HUDEP-2 (cell line): ENCODE measurements around the gene RERE.

Experiments used
- DNase-seq, 76 experiments: peaks; one replicate each; lab custom pipeline; 2025; ENCODE audit not compliant: unreplicated experiment in 76 of 76; lab: John Stamatoyannopoulos, UW

Gene RERE

DNA sequence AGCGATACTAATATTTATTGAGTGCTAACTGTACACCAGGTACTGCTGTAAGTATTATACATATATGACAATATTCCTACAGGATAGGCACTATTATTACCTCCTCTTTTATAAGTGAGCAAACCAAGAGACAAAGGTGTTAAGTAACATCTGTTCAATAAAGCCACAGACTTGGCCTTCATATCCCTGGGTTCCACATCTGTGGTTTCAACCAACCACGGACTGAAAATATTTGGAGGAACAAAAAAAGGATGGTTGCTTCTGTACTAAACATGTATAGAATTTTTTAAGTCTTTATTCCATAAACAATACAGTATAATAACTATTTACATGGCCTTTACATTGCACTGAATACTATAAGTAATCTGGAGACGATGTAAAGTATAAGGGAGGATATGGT, 95.1 kb downstream of the RERE start:
- no peak for DNase-seq

DNA sequence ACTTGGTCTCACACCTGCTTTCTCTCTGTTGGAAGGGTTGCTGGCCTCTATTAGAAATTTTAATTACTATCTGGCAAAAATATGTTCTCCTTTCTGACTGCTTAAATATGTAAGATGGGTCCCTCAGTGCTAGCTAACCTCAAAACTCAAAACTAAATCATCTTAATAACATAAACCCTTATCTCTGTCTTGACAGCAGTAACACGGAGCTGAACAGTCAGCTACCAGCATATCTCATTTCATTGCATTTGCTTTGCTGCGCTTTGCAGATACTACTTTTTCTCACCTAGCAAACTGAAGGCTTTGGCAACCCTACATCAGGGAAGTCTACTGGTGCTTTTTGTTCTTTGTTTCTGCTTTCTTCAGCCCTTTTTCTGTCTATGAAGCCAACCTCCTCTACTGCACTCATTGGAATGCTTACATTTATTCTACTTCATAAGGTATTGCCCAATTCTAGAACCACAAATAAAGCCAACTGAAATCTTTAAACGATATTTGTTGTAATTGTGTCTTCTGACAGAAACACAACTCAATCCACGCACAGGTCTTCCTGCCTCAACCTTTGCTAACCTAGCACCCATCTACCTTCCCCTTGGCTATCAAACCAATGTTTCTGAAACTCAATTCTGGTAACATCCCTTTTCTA, 95.6 kb downstream of the RERE start:
- peak in 2 of 76 experiments; percentile 3 to 24 for DNase-seq

- DNase-seq = no peak
These were observed 97.1 kb downstream of the RERE start for GRCh38 chr1:8720347-8720746.

DNA sequence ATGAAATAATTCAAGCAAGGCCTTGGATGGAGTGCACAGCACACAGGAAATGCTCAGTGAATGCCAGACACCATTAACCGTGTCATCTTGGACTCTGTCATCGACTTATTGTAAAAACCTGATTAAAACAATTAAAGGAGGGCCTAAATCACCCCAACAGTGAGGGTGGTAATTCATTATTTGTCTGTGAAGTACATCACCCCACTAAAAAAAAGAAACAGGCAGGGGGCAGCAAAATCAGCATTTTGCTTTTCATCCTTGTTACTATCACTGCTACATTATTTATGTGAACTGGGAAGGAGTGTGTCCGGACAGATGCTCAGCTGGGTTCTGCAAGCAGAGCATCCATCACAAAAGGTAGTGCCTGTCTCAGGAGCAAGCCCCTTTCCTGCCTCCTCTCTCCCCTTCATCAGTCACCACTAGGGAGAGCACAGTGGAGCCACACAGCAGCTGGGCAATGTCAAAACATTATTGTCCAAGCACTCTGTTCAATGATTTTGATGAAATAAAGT, 98.5 kb downstream of the RERE start:
- no peak for DNase-seq

GRCh38 chr1:8717148-8717547, 100.3 kb downstream of the RERE start:
- no peak for DNase-seq

DNA sequence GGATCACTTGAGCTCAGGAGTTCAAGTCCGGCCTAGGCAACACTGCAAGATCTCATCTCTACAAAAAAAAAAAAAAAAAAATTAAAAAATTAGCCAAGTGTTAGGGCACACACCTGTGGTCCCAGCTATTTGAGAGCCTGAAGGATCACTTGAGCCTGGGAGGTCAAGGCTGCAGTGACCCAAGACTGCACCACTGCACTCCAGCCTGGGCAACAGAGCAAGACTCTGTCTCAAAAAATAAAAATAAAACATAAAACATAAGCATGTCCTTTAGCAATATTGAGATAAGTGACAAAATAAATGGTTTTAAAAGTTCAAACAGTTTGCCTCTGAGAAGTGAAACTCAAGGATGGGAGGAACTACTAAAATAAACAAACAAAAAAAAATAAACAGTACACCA, 101.2 kb downstream of the RERE start:
- DNase-seq = no peak

DNA sequence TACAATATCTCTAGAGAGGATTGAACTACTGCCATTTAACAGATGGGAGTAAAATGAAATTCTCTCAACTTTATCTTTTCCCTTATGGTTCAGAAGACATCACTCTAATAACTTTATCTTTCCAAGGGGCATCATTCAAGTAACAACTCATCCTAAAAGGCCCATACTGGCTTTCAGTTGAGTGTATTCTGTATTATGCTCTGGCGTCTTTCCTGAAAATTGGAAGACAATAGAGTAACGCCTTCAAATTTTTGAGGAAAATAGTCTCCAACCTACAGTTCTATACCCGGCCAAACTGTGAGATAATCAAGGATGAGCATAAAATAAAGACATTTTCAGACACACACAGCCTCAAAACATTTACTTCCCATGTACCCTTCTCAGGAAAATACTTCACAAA, 103.3 kb downstream of the RERE start:
- no peak for DNase-seq

- DNase-seq = peak in 1 of 76 experiments; percentile 20
These were observed 104.8 kb downstream of the RERE start for GRCh38 chr1:8712413-8713231.

DNA sequence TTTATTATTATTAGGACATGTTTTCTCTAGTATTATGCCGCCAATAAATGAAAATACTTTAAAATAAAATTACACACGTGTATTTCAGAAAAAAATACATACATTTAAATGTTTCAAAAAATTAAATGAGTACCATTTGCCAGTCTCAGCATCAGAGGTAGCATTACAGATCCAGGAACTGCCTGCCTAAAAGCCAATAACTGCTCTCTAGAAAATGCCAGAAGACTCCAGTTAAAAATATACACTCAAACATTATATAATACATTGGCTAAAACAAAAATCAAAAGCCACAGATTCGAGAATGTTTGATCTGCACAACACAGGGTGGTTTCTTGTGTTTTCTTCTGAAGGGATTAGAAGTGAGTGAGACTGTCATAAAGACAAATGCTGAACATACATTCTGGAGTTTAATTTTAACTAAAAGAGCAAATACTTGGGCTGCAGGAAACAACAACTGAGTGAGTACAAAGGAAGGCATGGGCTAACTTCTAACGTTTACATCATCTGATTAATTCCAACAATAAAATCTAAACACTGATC, 105.5 kb downstream of the RERE start:
- peak in 1 of 76 experiments; percentile 27 for DNase-seq

DNA sequence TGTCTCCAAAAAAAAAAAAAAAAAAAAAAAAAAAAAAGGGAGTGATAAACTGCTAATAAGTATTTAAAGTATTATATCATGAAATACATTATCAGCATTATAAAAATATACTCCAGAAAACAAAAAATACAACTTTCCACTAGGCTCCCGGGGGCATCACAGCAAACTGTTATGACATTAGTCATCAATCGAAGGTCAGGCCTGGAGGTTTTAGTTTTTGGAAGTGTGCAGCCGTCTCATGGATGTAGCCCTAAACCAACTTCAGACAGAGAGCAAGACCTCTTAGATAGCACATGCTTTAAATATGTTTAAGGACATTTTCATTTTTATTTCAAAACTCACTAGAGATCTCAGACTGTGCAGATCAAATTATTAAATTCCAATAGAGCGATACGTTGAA, 106.3 kb downstream of the RERE start:
- DNase-seq = no peak

GRCh38 chr1:8708259-8708658, 109.2 kb downstream of the RERE start:
- DNase-seq = no peak

DNA sequence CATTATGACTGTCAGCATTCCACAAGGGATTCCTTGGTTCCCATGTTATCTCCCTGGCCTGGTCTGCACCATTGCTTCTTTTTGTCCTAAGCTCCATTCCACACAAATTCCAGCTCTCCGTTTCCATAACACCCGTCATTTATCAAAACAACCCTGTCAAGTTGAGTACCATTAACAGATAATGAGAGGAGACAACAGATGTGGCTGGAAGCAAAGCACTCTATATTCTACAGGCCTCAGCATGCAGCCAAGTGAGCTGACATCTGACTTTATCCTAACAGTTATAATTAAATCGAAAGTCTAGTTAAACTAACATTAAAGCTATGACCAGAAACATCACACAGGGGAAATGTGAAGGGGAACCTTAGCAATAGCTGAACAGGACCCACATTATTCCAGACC, 110.4 kb downstream of the RERE start:
- DNase-seq = no peak

- DNase-seq = no peak
These were observed 111.1 kb downstream of the RERE start for GRCh38 chr1:8706291-8706690.

DNA sequence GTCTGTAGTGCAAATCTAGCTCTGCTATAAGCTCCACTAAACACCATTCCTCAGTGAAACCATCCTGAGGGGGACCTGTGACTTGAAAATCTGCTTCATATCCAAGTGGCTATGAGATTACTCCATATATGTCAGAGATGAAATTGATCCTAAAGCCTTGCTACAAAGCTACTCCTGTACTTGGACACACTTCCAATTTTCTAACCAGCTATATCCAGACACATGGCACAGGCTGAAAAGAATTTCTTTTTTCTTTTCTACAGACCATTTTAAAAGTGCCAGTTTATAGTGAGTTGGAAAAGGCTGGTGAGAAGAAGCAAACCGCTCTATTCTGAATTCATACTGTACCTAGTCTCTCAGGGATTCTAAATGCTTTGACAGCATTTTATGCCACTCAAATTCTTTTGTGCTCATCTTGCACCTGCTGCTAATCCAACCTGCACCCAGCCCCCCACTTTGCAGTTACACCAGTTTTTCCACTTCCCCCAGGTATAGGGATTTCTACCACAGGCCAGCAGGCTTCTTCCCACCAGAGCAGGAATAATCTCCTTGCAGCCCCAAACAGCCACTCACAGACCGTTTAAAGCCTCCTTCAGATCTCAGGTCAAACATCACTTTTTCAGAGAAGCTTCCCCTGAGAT, 112.5 kb downstream of the RERE start:
- no peak for DNase-seq

DNA sequence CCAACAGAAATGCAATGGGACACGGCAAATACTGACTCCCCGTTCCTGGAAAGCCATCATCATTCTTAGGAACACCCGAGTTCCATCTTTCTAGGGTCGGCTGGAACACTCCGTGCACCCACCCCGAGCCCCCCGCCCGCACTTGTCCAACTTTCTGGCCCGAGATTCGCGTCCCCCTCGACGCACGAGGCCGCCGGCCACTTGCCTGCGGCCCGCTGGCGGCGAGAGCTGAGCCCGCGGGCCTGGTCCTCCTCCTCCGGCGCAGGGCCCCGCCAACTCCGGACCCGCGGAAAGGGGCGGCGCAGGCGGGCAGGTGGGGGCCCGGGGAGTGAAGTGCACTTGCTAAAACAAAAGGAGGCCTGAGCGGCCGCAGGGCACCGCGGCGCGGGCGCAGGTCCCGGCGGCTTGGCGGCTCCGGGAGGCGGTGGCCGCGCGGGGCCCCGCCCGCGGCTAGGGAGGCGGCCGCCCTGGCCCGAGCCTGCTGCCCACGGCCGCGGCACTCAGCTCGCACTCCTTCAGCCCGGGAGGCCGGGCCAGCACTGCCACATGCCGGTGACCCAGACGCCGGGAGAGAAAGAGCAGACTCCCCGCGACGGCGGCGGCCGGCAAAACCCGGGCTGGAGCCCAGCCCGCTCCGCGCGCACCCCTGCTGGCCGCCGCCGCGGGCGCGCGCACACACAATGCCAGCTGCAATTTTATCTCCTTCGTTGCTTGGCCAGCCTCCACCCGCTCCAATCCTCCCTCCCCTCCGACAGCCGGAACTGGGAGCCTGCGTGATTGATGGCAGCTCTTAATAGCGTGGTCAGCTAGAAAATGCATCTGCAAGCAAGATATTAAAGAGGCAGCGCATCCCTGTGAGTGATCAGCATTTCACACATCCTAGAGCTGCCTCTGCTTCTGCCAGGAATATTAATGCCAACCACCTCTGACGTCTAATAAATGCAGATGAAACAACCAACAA, 114.3 kb downstream of the RERE start:
- peak in 73 of 76 experiments; percentile 12 to 89 (median 72) for DNase-seq

GRCh38 chr1:8702472-8702849, 115.0 kb downstream of the RERE start:
- no peak for DNase-seq

DNA sequence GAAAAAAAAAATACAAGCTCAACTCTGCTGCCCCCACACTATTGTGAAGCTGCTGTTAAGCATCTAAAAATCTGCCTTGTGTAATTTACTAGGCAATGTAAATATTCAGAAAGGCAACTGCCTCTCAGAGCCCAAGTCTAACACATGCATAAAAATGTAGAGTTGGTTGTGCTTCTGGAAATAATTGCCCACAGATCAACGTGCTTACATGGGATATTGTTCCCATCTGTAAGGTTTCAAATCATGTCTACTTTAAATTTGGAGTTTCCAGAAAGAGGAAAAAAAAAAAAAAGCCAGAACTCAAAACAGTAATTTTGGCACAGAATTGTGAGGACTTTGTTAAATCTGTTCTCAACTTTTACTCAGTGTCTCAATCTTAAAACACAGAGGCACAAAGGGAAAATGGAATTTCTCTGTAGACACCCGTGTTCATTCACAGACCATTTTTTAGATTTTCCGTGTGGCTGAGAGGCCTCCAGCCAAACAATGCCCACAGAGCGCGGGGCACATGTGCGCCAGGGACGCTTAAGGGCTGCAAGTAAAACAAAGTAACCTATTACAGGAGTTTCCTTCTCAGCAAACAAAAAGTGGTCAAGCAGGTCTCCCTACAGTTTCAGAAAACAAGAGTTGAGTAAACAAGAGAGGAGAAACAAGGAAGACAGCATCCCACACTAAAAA, 115.5 kb downstream of the RERE start:
- peak in 1 of 76 experiments; percentile 15 for DNase-seq

DNA sequence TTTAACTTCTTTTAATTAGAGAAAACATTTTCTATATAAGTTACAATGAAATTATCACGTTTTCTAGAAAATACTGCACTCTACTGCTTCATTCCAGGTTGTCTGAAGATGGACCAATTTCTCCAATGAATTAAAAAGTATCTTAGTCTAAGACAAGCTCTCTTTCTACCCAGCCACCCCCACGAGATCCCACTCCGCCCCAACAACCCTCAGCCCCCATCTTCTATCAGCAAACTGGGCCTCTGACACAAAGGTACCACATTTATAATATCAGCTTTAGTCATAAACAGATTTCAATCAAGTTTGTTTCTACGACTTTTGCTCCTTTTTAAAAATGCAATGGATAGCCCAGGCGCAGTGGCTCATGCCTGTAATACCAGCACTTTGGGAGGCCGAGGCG, 117.8 kb downstream of the RERE start:
- DNase-seq = no peak

GRCh38 chr1:8698937-8699447, 118.4 kb downstream of the RERE start:
- no peak for DNase-seq
